K562 (cell line): Measurements from ENCODE around the gene SLC16A1. TPM values are rescaled to one million over a fixed set of nuclear protein-coding genes. Genes with fewer than 3 reads are reported as not detected.

ENCODE experiments used
- ATAC-seq: fragments of 200-7000 bp; cut with Tn5 transposase; 3 replicates; pipeline ENCODE4 v1.9.1; 2020; ENCODE audit warnings: moderate library complexity
- BruUV-seq: library from RNA; stranded (reverse); fragments of 400-500 nt; replicated peaks from 2 replicates; lab custom pipeline; 2021; lab: Mats Ljungman, UMichigan
- CTCF ChIA-PET: fragments of 300-600 bp; formaldehyde crosslinking; extraction: SDS; loops from one replicate; lab custom pipeline; 2021; ENCODE audit warnings: low intra/inter-chr PET ratio; lab: Yijun Ruan, JAX
- POLR2A ChIA-PET: fragments of 300-600, 350-650 bp; sonication (Branson Sonifier 250); formaldehyde crosslinking; extraction: SDS; loops from one replicate; lab custom pipeline; 2021; ENCODE audit warnings: antibody characterized with exemption, inconsistent platforms; lab: Yijun Ruan, JAX
- DNase-seq, 4 experiments: peaks; one replicate each; pipeline versions ENCODE4 v3.0.0 to v3.0.0-alpha.2; 2011 to 2018; ENCODE audit warnings: low spot score in 3 of 4, mixed read lengths in 3 of 4; ENCODE audit errors: extremely low read depth in 1 of 4
- FAIRE-seq: peaks from 2 replicates; lab custom pipeline; 2011; peaks lifted over from hg19 to GRCh38; lab: Jason Lieb, UNC
- H2AFZ ChIP-seq: 2 replicates; pipeline ENCODE4 v1.6.0; 2011; ENCODE audit warnings: low read depth, low read length, control low read depth, inconsistent platforms
- H3K27ac ChIP-seq: fragments of 200-600 bp; 3 replicates; pipeline ENCODE4 v1.8.0; 2011; ENCODE audit warnings: low read depth, mild to moderate bottlenecking, control low read depth, inconsistent platforms, low read length, moderate library complexity, mixed read lengths; ENCODE audit errors: extremely low read depth
- H3K27me3 ChIP-seq, 2 experiments: fragments of 300-600 bp in 1 of 2; 2 replicates in 1 of 2; 3 replicates in 1 of 2; pipeline versions ENCODE4 v1.6.0 to v1.8.0; 2011; ENCODE audit warnings: inconsistent platforms in 2 of 2, low read length in 2 of 2, mild to moderate bottlenecking in 1 of 2, mixed read lengths in 1 of 2, moderate library complexity in 1 of 2; ENCODE audit not compliant: control insufficient read depth in 2 of 2, insufficient read depth in 2 of 2
- H3K36me3 ChIP-seq: fragments of 300-600 bp; 3 replicates; pipeline ENCODE4 v1.8.0; 2011; ENCODE audit warnings: mild to moderate bottlenecking, low read length, inconsistent platforms; ENCODE audit not compliant: control insufficient read depth, insufficient read depth
- H3K4me1 ChIP-seq, 2 experiments: fragments of 200-600 bp in 1 of 2; replicated peaks in 1 of 2; 2 replicates in 1 of 2; 3 replicates in 1 of 2; pipeline versions ENCODE4 v1.5.1 to v1.8.0; 2011; ENCODE audit warnings: inconsistent platforms in 2 of 2, low read length in 2 of 2, mild to moderate bottlenecking in 1 of 2, mixed read lengths in 1 of 2, moderate library complexity in 1 of 2; ENCODE audit not compliant: control insufficient read depth in 2 of 2, insufficient read depth in 2 of 2
- H3K4me2 ChIP-seq: 2 replicates; pipeline ENCODE4 v1.6.1; 2011; ENCODE audit warnings: low read length, control low read depth, inconsistent platforms, mixed read lengths; ENCODE audit not compliant: insufficient read depth
- H3K4me3 ChIP-seq: fragments of 200-600 bp; sonication (generic), shearing (Covaris generic); 2 replicates; pipeline ENCODE4 v1.5.1; 2016; ENCODE audit warnings: control low read depth, inconsistent platforms
- H3K79me2 ChIP-seq: fragments of 200-600 bp; 3 replicates; pipeline ENCODE4 v1.8.0; 2011; ENCODE audit warnings: low read length, inconsistent platforms; ENCODE audit not compliant: control insufficient read depth, insufficient read depth
- H3K9ac ChIP-seq, 2 experiments: 2 replicates each; pipeline versions ENCODE4 v1.6.0 to v1.6.1; 2011; ENCODE audit warnings: low read depth in 2 of 2, low read length in 2 of 2, control low read depth in 1 of 2, inconsistent platforms in 1 of 2, mild to moderate bottlenecking in 1 of 2, mixed read lengths in 1 of 2; ENCODE audit not compliant: insufficient read depth in 1 of 2
- H3K9me1 ChIP-seq: one replicate; pipeline ENCODE4 v1.6.0; 2011; ENCODE audit warnings: inconsistent platforms, mild to moderate bottlenecking, low read length, moderate library complexity; ENCODE audit not compliant: control insufficient read depth, insufficient read depth
- H3K9me3 ChIP-seq: replicated peaks from 2 replicates; pipeline ENCODE4 v1.5.1; 2011; ENCODE audit warnings: low read depth, low read length, inconsistent platforms; ENCODE audit not compliant: control insufficient read depth, insufficient read depth
- H4K20me1 ChIP-seq: replicated peaks from 2 replicates; pipeline ENCODE4 v1.6.1; 2011; ENCODE audit warnings: low read length, inconsistent platforms, mixed read lengths; ENCODE audit not compliant: control insufficient read depth, insufficient read depth
- BRCA1 ChIP-seq, 2 experiments: fragments of 450-650 bp in 1 of 2; sonication (generic) in 1 of 2; formaldehyde crosslinking in 1 of 2; IDR thresholded peaks; 2 replicates each; pipeline versions ENCODE4 v1.5.0 to v1.6.1; 2017 to 2020; ENCODE audit warnings: mild to moderate bottlenecking in 1 of 2, missing genetic modification reagents in 1 of 2
- CBFA2T3 ChIP-seq: fragments of 450-650 bp; IDR thresholded peaks from 2 replicates; pipeline ENCODE4 v1.6.1; 2017
- CBX3 ChIP-seq, 2 experiments: IDR thresholded peaks; 1 replicate in 1 of 2; 2 replicates in 1 of 2; pipeline ENCODE4 v1.6.1; 2012; ENCODE audit warnings: inconsistent platforms in 2 of 2, low read length in 2 of 2, borderline replicate concordance in 1 of 2, control low read depth in 1 of 2
- CEBPB ChIP-seq: fragments of 450-650 bp; IDR thresholded peaks from 2 replicates; pipeline ENCODE4 v1.6.1; 2016; ENCODE audit warnings: missing genetic modification characterization, missing compliant biosample characterization
- ETV6 ChIP-seq, 3 experiments: fragments of 150-350 bp in 1 of 3; sonication (generic) in 1 of 3; formaldehyde crosslinking in 1 of 3; IDR thresholded peaks; 2 replicates each; pipeline versions ENCODE4 v1.6.1 to v1.8.0; 2014 to 2022; ENCODE audit warnings: borderline replicate concordance in 2 of 3, low read depth in 2 of 3, antibody characterized with exemption in 1 of 3, low read length in 1 of 3, mild to moderate bottlenecking in 1 of 3, missing genetic modification reagents in 1 of 3
- MTA2 ChIP-seq: fragments of 450-650 bp; IDR thresholded peaks from 2 replicates; pipeline ENCODE4 v1.6.1; 2016; ENCODE audit warnings: low read depth
- NFATC3 ChIP-seq: fragments of 450-650 bp; IDR thresholded peaks from 2 replicates; pipeline ENCODE4 v1.6.1; 2017; ENCODE audit warnings: mild to moderate bottlenecking
- NR2F6 ChIP-seq: fragments of 450-650 bp; formaldehyde crosslinking; IDR thresholded peaks from 2 replicates; pipeline ENCODE4 v1.4.0; 2020; ENCODE audit warnings: mild to moderate bottlenecking
- POU5F1 ChIP-seq: fragments of 150-350 bp; IDR thresholded peaks from 2 replicates; pipeline ENCODE4 v1.6.1; 2014; ENCODE audit warnings: borderline replicate concordance, low read length, low read depth, mild to moderate bottlenecking; ENCODE audit not compliant: partially characterized antibody
- RBM25 ChIP-seq: fragments of 200-400 bp; formaldehyde crosslinking; IDR thresholded peaks from 2 replicates; pipeline ENCODE4 v1.6.1; 2018; ENCODE audit warnings: low read length, low read depth, moderate library complexity; ENCODE audit not compliant: severe bottlenecking
- SMARCE1 ChIP-seq: fragments of 450-650 bp; IDR thresholded peaks from 2 replicates; pipeline ENCODE4 v1.7.1; 2016; ENCODE audit warnings: mild to moderate bottlenecking
- ZNF121 ChIP-seq: sonication (generic); formaldehyde crosslinking; conservative IDR thresholded peaks from 2 replicates; pipeline ENCODE4 v1.8.0; 2022; ENCODE audit warnings: missing genetic modification reagents
- ZNF184 ChIP-seq: sonication (generic); formaldehyde crosslinking; IDR thresholded peaks from 2 replicates; pipeline ENCODE4 v1.5.0; 2020; ENCODE audit warnings: missing genetic modification reagents
- ZNF324 ChIP-seq: fragments of 250-450 bp; sonication (Bioruptor Pico); IDR thresholded peaks from 2 replicates; pipeline ENCODE4 v1.4.0; 2020; ENCODE audit warnings: mild to moderate bottlenecking
- WGBS: fragments of 100-300 bp; shearing (Covaris generic); methylation state at CpG from one replicate; pipeline ENCODE4 v1.1.6; 2016; ENCODE audit warnings: low coverage, mixed read lengths; ENCODE audit not compliant: insufficient coverage; ENCODE audit errors: missing lambda C conversion rate; 5-methylcytosine and 5-hydroxymethylcytosine counted together
- in situ Hi-C: fragments of 300-500 bp; cut with MboI; formaldehyde crosslinking; loops from 4 replicates; pipeline ENCODE4 v1.15.0; 2018; ENCODE audit warnings: inconsistent platforms, mixed read lengths
- intact Hi-C: fragments of 100-400 bp; cut with micrococcal nuclease; formaldehyde crosslinking; loops from 2 replicates; pipeline ENCODE4 v1.14.2; 2022
- polyA plus RNA-seq, 8 experiments: library from polyadenylated mRNA; depleted of rRNA in 4 of 8; stranded (reverse) in 5 of 8; unstranded in 3 of 8; fragments of >200 nt; fragmentation: Nextera tagmentation in 2 of 8; fragmentation: Illumina TruSeq in 1 of 8; extraction: Ambion mirVana in 2 of 8; extraction: Trizol in 1 of 8; gene quantifications; 2 replicates each; pipeline versions ENCODE4 v1.2.1 to v1.2.3, GENCODE V29; 2011 to 2014; ENCODE audit warnings: inconsistent platforms in 1 of 8, missing spikeins in 1 of 8
- total RNA-seq, 7 experiments: library from RNA; depleted of rRNA in 6 of 7; stranded (reverse); fragments of >200 nt in 6 of 7; fragmentation: Illumina TruSeq in 2 of 7; extraction: Trizol in 2 of 7; gene quantifications; 2 replicates each; pipeline versions ENCODE4 v1.2.1 to v1.2.3, GENCODE V29; 2011 to 2021; ENCODE audit warnings: low replicate concordance in 1 of 7
- TF ChIP-seq, protein P1 (sequence below): fragments of 150-350 bp; IDR thresholded peaks from 2 replicates; pipeline ENCODE4 v1.6.1; 2014; ENCODE audit warnings: low read depth, mild to moderate bottlenecking, low read length, borderline replicate concordance

The SLC16A1 gene
- total and polyA plus RNA-seq, 9 of the 15 experiments (the other 6 are each of a cell fraction or from before 2014, with no cell fraction given) = 73.1 to 244 (median 117) TPM

DNA sequence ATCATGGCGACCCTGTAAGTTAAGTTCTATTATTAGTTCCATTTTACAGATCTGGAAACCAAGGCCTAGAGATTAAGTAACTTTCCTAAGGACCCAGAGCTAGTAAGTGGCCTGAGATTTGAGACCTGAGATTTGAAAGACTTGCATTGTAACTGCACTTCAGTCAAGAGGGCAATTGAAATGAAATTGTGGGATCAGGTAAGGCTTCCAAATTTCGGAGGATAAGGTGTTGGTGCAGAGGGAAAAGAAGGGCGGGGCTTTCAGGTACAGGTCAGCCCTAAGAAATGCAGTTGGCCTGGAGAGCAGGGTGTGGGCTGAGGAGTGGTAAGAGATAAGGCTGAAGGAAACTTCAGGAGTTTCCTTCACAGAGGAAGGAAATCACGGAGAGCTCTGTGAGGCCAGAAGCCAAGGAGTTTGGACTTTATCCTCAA, 51.1 kb downstream of the SLC16A1 start:
- no peak overlapping the region for H2AFZ ChIP-seq
- in situ Hi-C loops (no loop called here), intact Hi-C loops (loop anchor here (2.0 kb wide), 2 partner anchors 30 to 50 kb away; no protein-coding TSS in a partner anchor)
- H4K20me1 ChIP-seq = no peaks in the 10 kb centered on the region
- no peaks in the 10 kb centered on the region for H3K9me1 ChIP-seq
- CTCF ChIA-PET = interaction anchor here (0.8 kb wide), 1 partner anchor 33 kb away, joined by 3 read pairs; no protein-coding TSS in a partner anchor
- peaks cover 11 to 32% of the 10 kb centered on the region in 2 experiments; a peak in 4 of 5 replicates for H3K4me1 ChIP-seq
- no peaks in the 10 kb centered on the region for H3K79me2 ChIP-seq
- H3K36me3 ChIP-seq = peaks cover 17% of the 10 kb centered on the region; the same call in 2 of the 3 replicates
- WGBS = 7% methylated on average over 4 of the region's 4 CpGs
- ATAC-seq (peak; percentile 68), FAIRE-seq (peak; percentile 72), DNase-seq (peak; percentile 62 to 68 (median 64))
- H3K4me3 ChIP-seq = no peak overlapping the region
- BruUV-seq = no TSS peak
- no peaks in the 10 kb centered on the region for H3K27me3 ChIP-seq
- POLR2A ChIA-PET = interaction anchor here (0.8 to 5.0 kb wide), 11 partner anchors 10 to 168 kb away, joined by 3 to 35 read pairs (median 7); partner anchors contain the start of gene LRIG2
- H3K27ac ChIP-seq = peak overlapping the region; percentile 62; the same call in 1 of the 3 replicates
- no peaks in the 10 kb centered on the region for H3K9me3 ChIP-seq
- no peak overlapping the region for H3K9ac ChIP-seq
- peak overlapping the region; percentile 24 for H3K4me2 ChIP-seq
- TF ChIP-seq SMARCE1 (0 out of 2 replicates have a peak, but pooled peaks have one; percentile 33), ZNF324 (CRISPR knock-in tag) (no peak), CEBPB (tag) (0 out of 2 replicates have a peak, but pooled peaks have one; percentile 34), CBFA2T3 (peak; percentile 41), ZNF184 (CRISPR knock-in tag) (no peak), CBX3 (IDR thresholded peaks at IDR 0.05; ENCODE audit: borderline replicate concordance in 1 of 2, low read length in 2 of 2) (0 out of 3 replicates have a peak, but pooled peaks of 1 of the 2 experiments have one; percentile 31), ZNF121 (CRISPR knock-in tag) (no peak), BRCA1 (IDR thresholded peaks at IDR 0.05) (no peak), BRCA1 (CRISPR knock-in tag; IDR thresholded peaks at IDR 0.05) (no peak), NFATC3 (no peak), NR2F6 (CRISPR knock-in tag) (no peak), MTA2 (no peak), POU5F1 (no peak), RBM25 (peak; percentile 94), ETV6 (IDR thresholded peaks at IDR 0.05; ENCODE audit: borderline replicate concordance in 1 of 2, low read depth in 2 of 2, low read length in 1 of 2) (no peak), ETV6 (CRISPR knock-in tag; IDR thresholded peaks at IDR 0.05; ENCODE audit: borderline replicate concordance) (no peak)
- TF ChIP-seq, protein P1, sequence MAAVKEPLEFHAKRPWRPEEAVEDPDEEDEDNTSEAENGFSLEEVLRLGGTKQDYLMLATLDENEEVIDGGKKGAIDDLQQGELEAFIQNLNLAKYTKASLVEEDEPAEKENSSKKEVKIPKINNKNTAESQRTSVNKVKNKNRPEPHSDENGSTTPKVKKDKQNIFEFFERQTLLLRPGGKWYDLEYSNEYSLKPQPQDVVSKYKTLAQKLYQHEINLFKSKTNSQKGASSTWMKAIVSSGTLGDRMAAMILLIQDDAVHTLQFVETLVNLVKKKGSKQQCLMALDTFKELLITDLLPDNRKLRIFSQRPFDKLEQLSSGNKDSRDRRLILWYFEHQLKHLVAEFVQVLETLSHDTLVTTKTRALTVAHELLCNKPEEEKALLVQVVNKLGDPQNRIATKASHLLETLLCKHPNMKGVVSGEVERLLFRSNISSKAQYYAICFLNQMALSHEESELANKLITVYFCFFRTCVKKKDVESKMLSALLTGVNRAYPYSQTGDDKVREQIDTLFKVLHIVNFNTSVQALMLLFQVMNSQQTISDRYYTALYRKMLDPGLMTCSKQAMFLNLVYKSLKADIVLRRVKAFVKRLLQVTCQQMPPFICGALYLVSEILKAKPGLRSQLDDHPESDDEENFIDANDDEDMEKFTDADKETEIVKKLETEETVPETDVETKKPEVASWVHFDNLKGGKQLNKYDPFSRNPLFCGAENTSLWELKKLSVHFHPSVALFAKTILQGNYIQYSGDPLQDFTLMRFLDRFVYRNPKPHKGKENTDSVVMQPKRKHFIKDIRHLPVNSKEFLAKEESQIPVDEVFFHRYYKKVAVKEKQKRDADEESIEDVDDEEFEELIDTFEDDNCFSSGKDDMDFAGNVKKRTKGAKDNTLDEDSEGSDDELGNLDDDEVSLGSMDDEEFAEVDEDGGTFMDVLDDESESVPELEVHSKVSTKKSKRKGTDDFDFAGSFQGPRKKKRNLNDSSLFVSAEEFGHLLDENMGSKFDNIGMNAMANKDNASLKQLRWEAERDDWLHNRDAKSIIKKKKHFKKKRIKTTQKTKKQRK = no peak
